Ascending aorta (tissue), 2 donors: ENCODE data around the gene DNMT3A. TPM values are rescaled to one million over a fixed set of nuclear protein-coding genes. Genes with fewer than 3 reads are reported as not detected.

Source experiments
- DNase-seq, 2 donors: peaks; one replicate each; pipeline ENCODE4 v3.0.0-alpha.2; 2019; ENCODE audit warnings: low spot score in 2 of 2
- H3K27ac ChIP-seq, 2 donors: fragments of 200-600 bp; sonication (generic); one replicate each; pipeline ENCODE4 v1.5.1; 2016 to 2017; ENCODE audit warnings: mild to moderate bottlenecking in 1 of 2
- H3K27me3 ChIP-seq: fragments of 200-600 bp; sonication (generic); one replicate; pipeline ENCODE4 v1.5.1; 2017
- H3K36me3 ChIP-seq, 2 donors: fragments of 200-600 bp; sonication (generic); one replicate each; pipeline ENCODE4 v1.5.1; 2016
- H3K4me1 ChIP-seq, 2 donors: fragments of 200-600 bp; sonication (generic); one replicate each; pipeline ENCODE4 v1.5.1; 2016 to 2017; ENCODE audit warnings: mild to moderate bottlenecking in 1 of 2
- H3K4me3 ChIP-seq, 2 donors: fragments of 200-600 bp; sonication (generic); one replicate each; pipeline ENCODE4 v1.5.1; 2016 to 2017; ENCODE audit warnings: mild to moderate bottlenecking in 1 of 2
- H3K9me3 ChIP-seq, 2 donors: fragments of 200-600 bp; sonication (generic); one replicate each; pipeline ENCODE4 v1.5.1; 2016
- CTCF ChIP-seq, 3 experiments: fragments of 200-600 bp in 2 of 3; fragments of 450-650 bp in 1 of 3; sonication (generic) in 2 of 3; IDR thresholded peaks; one replicate each; pipeline ENCODE4 v1.5.1; 2016 to 2019; ENCODE audit warnings: antibody characterized with exemption in 3 of 3, mild to moderate bottlenecking in 1 of 3, moderate library complexity in 1 of 3
- intact Hi-C: fragments of 100-400 bp; cut with DNase I; formaldehyde crosslinking; loops from one replicate; pipeline ENCODE4 v1.15.1; 2023
- total RNA-seq: library from RNA; depleted of rRNA; stranded (reverse); fragments of >200 nt; gene quantifications from one replicate; pipeline ENCODE4 v1.1.0, GENCODE V29; 2016

DNMT3A gene
- total RNA-seq, 1 donor from 2014 or later = 33.6 TPM

DNA sequence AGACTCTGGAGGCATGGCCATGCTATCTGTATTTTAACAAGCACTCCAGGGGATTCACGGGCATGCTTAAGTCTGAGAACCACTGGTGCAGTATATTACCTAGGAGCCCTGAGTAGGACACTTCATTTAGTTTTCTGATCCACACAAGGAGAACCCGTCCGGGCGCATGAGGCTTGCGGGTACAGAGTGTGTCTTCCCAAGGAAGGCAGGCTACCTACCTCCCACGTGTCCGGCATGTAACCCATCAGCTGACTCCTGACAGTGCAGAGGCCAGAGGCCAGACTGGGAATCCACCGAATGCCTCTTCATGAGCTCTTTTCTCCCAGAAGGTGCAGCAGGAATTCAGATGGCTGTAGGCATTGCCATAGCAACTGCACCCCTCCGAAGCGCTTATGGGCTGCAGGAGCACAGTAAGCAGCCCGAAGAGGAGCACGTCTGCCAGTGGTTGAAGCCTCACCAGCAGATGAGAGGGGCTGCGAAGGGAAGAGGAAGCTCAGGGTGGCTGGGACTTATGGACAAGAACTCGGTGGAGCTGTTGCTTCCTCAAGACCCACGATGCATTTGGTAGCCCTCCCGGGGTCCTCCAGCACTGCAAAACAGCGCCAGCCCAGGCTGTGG, 33.8 kb upstream of the DNMT3A start:
- intact Hi-C loops = loop anchor here (5.0 kb wide), 1 partner anchor 68 kb away; no protein-coding TSS in a partner anchor

DNA sequence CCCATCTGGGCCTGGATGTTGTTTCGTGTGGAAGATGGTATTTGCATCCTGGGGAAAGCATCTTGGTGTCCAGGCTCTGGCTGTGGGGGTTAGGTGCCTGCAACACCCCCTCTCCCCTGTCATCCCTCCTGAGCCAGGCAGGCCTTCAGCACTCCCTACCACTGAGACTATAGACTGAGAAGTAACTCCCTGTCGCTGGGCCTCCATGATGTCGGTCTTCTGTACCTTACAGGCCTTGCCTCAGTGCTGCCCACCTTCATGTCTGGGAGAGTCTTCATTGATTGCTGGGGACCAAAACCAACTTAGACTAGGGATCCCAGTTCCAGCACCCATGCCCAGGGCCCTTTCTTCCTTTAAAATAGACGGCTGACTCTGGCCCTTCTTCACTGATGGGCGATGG, 33.1 kb upstream of the DNMT3A start:
- Histone ChIP-seq H3K4me3 (no peak overlapping the region), H3K9me3 (no peaks in the 10 kb centered on the region), H3K27ac (no peak overlapping the region), H3K27me3 (no peaks in the 10 kb centered on the region), H3K36me3 (no peaks in the 10 kb centered on the region), H3K4me1 (peaks cover 4 to 9% of the 10 kb centered on the region in 2 donors)
- no peak for TF ChIP-seq CTCF (IDR thresholded peaks at IDR 0.05)
- no peak for DNase-seq
- intact Hi-C loops = loop anchor here (5.0 kb wide), 1 partner anchor 68 kb away; no protein-coding TSS in a partner anchor

More for the DNA sequence above, 33.8 kb upstream of the DNMT3A start:
- no peak for DNase-seq
- no peaks in the 10 kb centered on the region for H3K27me3 ChIP-seq
- no peaks in the 10 kb centered on the region for H3K9me3 ChIP-seq
- no peak overlapping the region for H3K4me3 ChIP-seq
- H3K4me1 ChIP-seq = peaks cover 4 to 9% of the 10 kb centered on the region in 2 donors
- H3K27ac ChIP-seq = no peak overlapping the region
- no peaks in the 10 kb centered on the region for H3K36me3 ChIP-seq
- TF ChIP-seq CTCF (IDR thresholded peaks at IDR 0.05) = no peak

DNA sequence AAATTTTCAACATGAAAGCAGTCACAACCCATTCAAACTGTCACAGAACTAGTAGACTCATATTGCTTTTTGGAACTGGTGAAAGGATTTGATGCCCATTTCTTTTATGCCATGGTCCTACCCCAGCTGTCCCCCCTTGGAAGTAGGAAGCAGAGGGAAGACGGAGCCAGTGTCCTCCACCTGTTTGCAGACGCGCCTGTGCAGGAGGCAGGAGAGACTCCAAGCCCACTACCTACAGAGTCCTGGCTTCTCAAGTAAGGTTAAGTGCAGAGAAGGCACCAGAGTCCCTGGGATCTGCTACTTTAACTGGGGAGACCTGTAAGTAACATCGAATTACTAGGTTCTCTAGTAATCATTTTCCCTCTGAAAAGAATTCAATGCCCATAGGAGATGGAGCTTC, 32.7 kb upstream of the DNMT3A start:
- intact Hi-C loops = no loop called here
- no peak for DNase-seq

GRCh38 chr2:25373269-25373981, 31.7 kb upstream of the DNMT3A start:
- Histone ChIP-seq H3K27ac (no peak overlapping the region), H3K9me3 (no peaks in the 10 kb centered on the region), H3K4me3 (no peak overlapping the region), H3K27me3 (no peaks in the 10 kb centered on the region), H3K36me3 (no peaks in the 10 kb centered on the region), H3K4me1 (peaks cover 4 to 9% of the 10 kb centered on the region in 2 donors)
- no peak for TF ChIP-seq CTCF (IDR thresholded peaks at IDR 0.05)
- intact Hi-C loops = no loop called here
- DNase-seq = no peak

More for the DNA sequence above, 32.7 kb upstream of the DNMT3A start:
- no peak overlapping the region for H3K27ac ChIP-seq
- no peaks in the 10 kb centered on the region for H3K9me3 ChIP-seq
- H3K27me3 ChIP-seq = no peaks in the 10 kb centered on the region
- TF ChIP-seq CTCF (IDR thresholded peaks at IDR 0.05) = no peak
- H3K36me3 ChIP-seq = no peaks in the 10 kb centered on the region
- H3K4me1 ChIP-seq = peaks cover 4 to 9% of the 10 kb centered on the region in 2 donors
- H3K4me3 ChIP-seq = no peak overlapping the region

- intact Hi-C loops = no loop called here
- Histone ChIP-seq H3K36me3 (no peaks in the 10 kb centered on the region), H3K27me3 (no peaks in the 10 kb centered on the region), H3K27ac (no peak overlapping the region), H3K4me3 (no peak overlapping the region), H3K4me1 (peaks cover 4 to 9% of the 10 kb centered on the region in 2 donors), H3K9me3 (no peaks in the 10 kb centered on the region)
- TF ChIP-seq CTCF (IDR thresholded peaks at IDR 0.05) = no peak
- no peak for DNase-seq
Measured at GRCh38 chr2:25372405-25373268, 30.9 kb upstream of the DNMT3A start.
